ENCODE measurements around the gene CATSPERD.

DNA sequence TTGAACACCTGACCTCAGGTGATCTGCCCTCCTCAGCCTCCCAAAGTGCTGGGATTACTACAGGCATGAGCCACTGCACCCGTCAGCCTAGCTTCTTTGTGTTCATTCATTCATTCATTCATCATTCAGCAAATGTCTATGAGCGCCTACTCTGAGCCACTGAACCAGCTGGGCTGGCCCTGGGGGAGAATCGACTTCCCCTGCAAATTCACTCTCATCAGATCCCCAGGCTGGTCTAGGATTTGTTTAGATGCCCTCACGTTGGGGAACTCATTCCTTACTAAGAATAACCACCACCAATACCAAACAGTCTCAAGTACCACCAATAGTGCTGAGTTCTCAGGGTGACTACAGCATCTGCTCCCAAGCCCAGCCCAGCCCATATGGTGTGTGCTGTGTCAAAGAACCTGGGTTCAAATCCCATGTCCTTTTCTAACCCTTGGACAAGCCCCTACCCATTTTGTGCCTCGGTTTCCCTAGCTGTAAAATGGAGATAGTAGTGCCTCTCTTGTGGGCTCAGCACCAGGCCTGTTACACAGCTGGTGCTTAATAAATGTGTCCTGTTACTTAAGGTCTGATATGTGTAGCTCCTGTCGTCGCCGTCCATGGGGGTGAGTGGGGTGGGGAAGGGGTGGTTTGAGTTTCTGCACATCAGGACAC is 101.2 kb downstream of the CATSPERD start:
- TF ChIP-seq, protein P1, sequence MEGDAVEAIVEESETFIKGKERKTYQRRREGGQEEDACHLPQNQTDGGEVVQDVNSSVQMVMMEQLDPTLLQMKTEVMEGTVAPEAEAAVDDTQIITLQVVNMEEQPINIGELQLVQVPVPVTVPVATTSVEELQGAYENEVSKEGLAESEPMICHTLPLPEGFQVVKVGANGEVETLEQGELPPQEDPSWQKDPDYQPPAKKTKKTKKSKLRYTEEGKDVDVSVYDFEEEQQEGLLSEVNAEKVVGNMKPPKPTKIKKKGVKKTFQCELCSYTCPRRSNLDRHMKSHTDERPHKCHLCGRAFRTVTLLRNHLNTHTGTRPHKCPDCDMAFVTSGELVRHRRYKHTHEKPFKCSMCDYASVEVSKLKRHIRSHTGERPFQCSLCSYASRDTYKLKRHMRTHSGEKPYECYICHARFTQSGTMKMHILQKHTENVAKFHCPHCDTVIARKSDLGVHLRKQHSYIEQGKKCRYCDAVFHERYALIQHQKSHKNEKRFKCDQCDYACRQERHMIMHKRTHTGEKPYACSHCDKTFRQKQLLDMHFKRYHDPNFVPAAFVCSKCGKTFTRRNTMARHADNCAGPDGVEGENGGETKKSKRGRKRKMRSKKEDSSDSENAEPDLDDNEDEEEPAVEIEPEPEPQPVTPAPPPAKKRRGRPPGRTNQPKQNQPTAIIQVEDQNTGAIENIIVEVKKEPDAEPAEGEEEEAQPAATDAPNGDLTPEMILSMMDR (conservative IDR thresholded peaks at IDR 0.05; ENCODE audit: low read depth, low read length): no peak
- TF ChIP-seq CHD1 (IDR thresholded peaks at IDR 0.05; ENCODE audit: low read depth, low read length) (no peak), CEBPB (IDR thresholded peaks at IDR 0.05; ENCODE audit: low read depth, low read length) (no peak), POLR2A (IDR thresholded peaks at IDR 0.05; ENCODE audit: low read depth, low read length) (no peak), SMC3 (IDR thresholded peaks at IDR 0.05; ENCODE audit: low read depth, low read length) (no peak), MAZ (IDR thresholded peaks at IDR 0.05; ENCODE audit: borderline replicate concordance, low read depth, low read length) (no peak), RFX5 (IDR thresholded peaks at IDR 0.05; ENCODE audit: low read depth, low read length) (no peak), RCOR1 (IDR thresholded peaks at IDR 0.05; ENCODE audit: insufficient replicate concordance, low read length) (no peak)
- TF ChIP-seq, protein P2, sequence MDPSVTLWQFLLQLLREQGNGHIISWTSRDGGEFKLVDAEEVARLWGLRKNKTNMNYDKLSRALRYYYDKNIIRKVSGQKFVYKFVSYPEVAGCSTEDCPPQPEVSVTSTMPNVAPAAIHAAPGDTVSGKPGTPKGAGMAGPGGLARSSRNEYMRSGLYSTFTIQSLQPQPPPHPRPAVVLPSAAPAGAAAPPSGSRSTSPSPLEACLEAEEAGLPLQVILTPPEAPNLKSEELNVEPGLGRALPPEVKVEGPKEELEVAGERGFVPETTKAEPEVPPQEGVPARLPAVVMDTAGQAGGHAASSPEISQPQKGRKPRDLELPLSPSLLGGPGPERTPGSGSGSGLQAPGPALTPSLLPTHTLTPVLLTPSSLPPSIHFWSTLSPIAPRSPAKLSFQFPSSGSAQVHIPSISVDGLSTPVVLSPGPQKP (IDR thresholded peaks at IDR 0.05; ENCODE audit: borderline replicate concordance, low read depth, low read length): no peak
- TF ChIP-seq, protein P3, sequence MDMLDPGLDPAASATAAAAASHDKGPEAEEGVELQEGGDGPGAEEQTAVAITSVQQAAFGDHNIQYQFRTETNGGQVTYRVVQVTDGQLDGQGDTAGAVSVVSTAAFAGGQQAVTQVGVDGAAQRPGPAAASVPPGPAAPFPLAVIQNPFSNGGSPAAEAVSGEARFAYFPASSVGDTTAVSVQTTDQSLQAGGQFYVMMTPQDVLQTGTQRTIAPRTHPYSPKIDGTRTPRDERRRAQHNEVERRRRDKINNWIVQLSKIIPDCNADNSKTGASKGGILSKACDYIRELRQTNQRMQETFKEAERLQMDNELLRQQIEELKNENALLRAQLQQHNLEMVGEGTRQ (IDR thresholded peaks at IDR 0.05; ENCODE audit: low read depth, low read length): no peak
